H9 (cell line): ENCODE data around the gene ERC1. TPM values are rescaled to one million over a fixed set of nuclear protein-coding genes. Genes with fewer than 3 reads are reported as not detected.
A peak's percentile ranks its signal among the peaks of the same experiment; 100 is the strongest.

ENCODE experiments used
- DNase-seq: peaks from one replicate; pipeline ENCODE4 v3.0.0-alpha.2; 2017
- H2AFZ ChIP-seq: one replicate; pipeline ENCODE4 v1.6.1; 2013; ENCODE audit warnings: mild to moderate bottlenecking, low read length, control low read depth, moderate library complexity
- H2AK5ac ChIP-seq: 2 replicates; pipeline ENCODE4 v1.6.1; 2013; ENCODE audit warnings: low read length, control low read depth, mixed read lengths; ENCODE audit not compliant: insufficient read length
- H2BK120ac ChIP-seq: one replicate; pipeline ENCODE4 v1.6.1; 2013; ENCODE audit warnings: low read depth, mild to moderate bottlenecking, low read length, control low read depth, inconsistent platforms; ENCODE audit not compliant: poor library complexity, severe bottlenecking
- H2BK12ac ChIP-seq: 2 replicates; pipeline ENCODE4 v1.6.1; 2013; ENCODE audit warnings: low read length, control low read depth, mixed read lengths, low read depth; ENCODE audit not compliant: insufficient read length
- H2BK15ac ChIP-seq: 2 replicates; pipeline ENCODE4 v1.6.1; 2013; ENCODE audit warnings: low read depth, low read length, control low read depth
- H2BK20ac ChIP-seq: one replicate; pipeline ENCODE4 v1.6.1; 2013; ENCODE audit warnings: low read depth, mild to moderate bottlenecking, low read length, control low read depth, inconsistent platforms; ENCODE audit not compliant: poor library complexity, severe bottlenecking
- H2BK5ac ChIP-seq: 2 replicates; pipeline ENCODE4 v1.6.1; 2013; ENCODE audit warnings: low read length, control low read depth, mixed read lengths; ENCODE audit not compliant: insufficient read length
- H3K14ac ChIP-seq: 2 replicates; pipeline ENCODE4 v1.6.1; 2013; ENCODE audit warnings: low read length, control low read depth; ENCODE audit not compliant: insufficient read depth
- H3K18ac ChIP-seq: 2 replicates; pipeline ENCODE4 v1.6.1; 2013; ENCODE audit warnings: low read depth, mild to moderate bottlenecking, mixed read lengths, low read length, control low read depth; ENCODE audit not compliant: insufficient read length
- H3K23ac ChIP-seq: 2 replicates; pipeline ENCODE4 v1.6.1; 2013; ENCODE audit warnings: low read length, control low read depth, mixed read lengths, low read depth; ENCODE audit not compliant: insufficient read length
- H3K23me2 ChIP-seq: 2 replicates; pipeline ENCODE4 v1.6.1; 2013; ENCODE audit warnings: low read depth, mild to moderate bottlenecking, mixed read lengths, low read length, control low read depth; ENCODE audit not compliant: insufficient read length, poor library complexity, severe bottlenecking
- H3K27ac ChIP-seq: 2 replicates; pipeline ENCODE4 v1.5.1; 2013; ENCODE audit warnings: low read length, control low read depth, mixed read lengths, low read depth; ENCODE audit not compliant: insufficient read length
- H3K27me3 ChIP-seq: 2 replicates; pipeline ENCODE4 v1.6.1; 2013; ENCODE audit warnings: low read length, control low read depth, inconsistent platforms; ENCODE audit not compliant: insufficient read depth
- H3K4ac ChIP-seq: 2 replicates; pipeline ENCODE4 v1.6.1; 2013; ENCODE audit warnings: low read depth, mild to moderate bottlenecking, control low read depth, inconsistent platforms, low read length, moderate library complexity
- H3K4me1 ChIP-seq: 2 replicates; pipeline ENCODE4 v1.6.1; 2013; ENCODE audit warnings: low read length, control low read depth, inconsistent platforms; ENCODE audit not compliant: insufficient read depth
- H3K4me2 ChIP-seq: 2 replicates; pipeline ENCODE4 v1.6.1; 2013; ENCODE audit warnings: low read length, control low read depth, mixed read lengths; ENCODE audit not compliant: insufficient read length, insufficient read depth
- H3K56ac ChIP-seq: 2 replicates; pipeline ENCODE4 v1.6.1; 2013; ENCODE audit warnings: low read depth, mild to moderate bottlenecking, mixed read lengths, low read length, control low read depth; ENCODE audit not compliant: insufficient read length
- H3K79me1 ChIP-seq: 2 replicates; pipeline ENCODE4 v1.6.1; 2013; ENCODE audit warnings: low read depth, mild to moderate bottlenecking, moderate library complexity, low read length, control low read depth, inconsistent platforms; ENCODE audit not compliant: insufficient read depth, poor library complexity, severe bottlenecking
- H3K79me2 ChIP-seq: 2 replicates; pipeline ENCODE4 v1.6.1; 2013; ENCODE audit warnings: low read length, control low read depth, inconsistent platforms; ENCODE audit not compliant: insufficient read depth
- H3K9ac ChIP-seq: 2 replicates; pipeline ENCODE4 v1.6.1; 2013; ENCODE audit warnings: low read length, control low read depth, mixed read lengths; ENCODE audit not compliant: insufficient read length; ENCODE audit errors: extremely low read depth
- H3K9me3 ChIP-seq: one replicate; pipeline ENCODE4 v1.6.1; 2013; ENCODE audit warnings: low read depth, low read length, inconsistent platforms; ENCODE audit not compliant: control insufficient read depth
- H3T11ph ChIP-seq: one replicate; pipeline ENCODE4 v1.6.1; 2013; ENCODE audit warnings: mild to moderate bottlenecking, low read length, control low read depth, inconsistent platforms
- H4K20me1 ChIP-seq: one replicate; pipeline ENCODE4 v1.6.1; 2013; ENCODE audit not compliant: control insufficient read depth, insufficient read length, insufficient read depth
- H4K5ac ChIP-seq: 2 replicates; pipeline ENCODE4 v1.6.1; 2013; ENCODE audit warnings: low read depth, mild to moderate bottlenecking, mixed read lengths, low read length, control low read depth; ENCODE audit not compliant: insufficient read length
- H4K8ac ChIP-seq: replicated peaks from 2 replicates; pipeline ENCODE4 v1.6.1; 2013; ENCODE audit warnings: low read length, control low read depth, mixed read lengths, low read depth; ENCODE audit not compliant: insufficient read length
- H4K91ac ChIP-seq: 2 replicates; pipeline ENCODE4 v1.6.1; 2013; ENCODE audit warnings: low read depth, mild to moderate bottlenecking, moderate library complexity, mixed read lengths, low read length, control low read depth; ENCODE audit not compliant: insufficient read length
- H3K27ac Mint-ChIP-seq, 3 experiments: 2 replicates in 2 of 3; 3 replicates in 1 of 3; pipeline ENCODE4 v1.8.0; 2020 to 2021; ENCODE audit warnings: mixed read lengths in 3 of 3, mild to moderate bottlenecking in 1 of 3, moderate library complexity in 1 of 3
- H3K27me3 Mint-ChIP-seq: 2 replicates; pipeline ENCODE4 v1.8.0; 2021; ENCODE audit warnings: low read depth, mild to moderate bottlenecking, moderate library complexity, mixed read lengths
- H3K36me3 Mint-ChIP-seq, 3 experiments: 2 replicates in 2 of 3; 3 replicates in 1 of 3; pipeline ENCODE4 v1.8.0; 2020 to 2021; ENCODE audit warnings: low read depth in 3 of 3, mixed read lengths in 3 of 3; ENCODE audit not compliant: insufficient read depth in 1 of 3
- H3K4me1 Mint-ChIP-seq, 2 experiments: 2 replicates each; pipeline ENCODE4 v1.8.0; 2020; ENCODE audit warnings: mixed read lengths in 2 of 2
- H3K4me3 Mint-ChIP-seq, 2 experiments: 2 replicates in 1 of 2; 3 replicates in 1 of 2; pipeline ENCODE4 v1.8.0; 2020 to 2021; ENCODE audit warnings: mild to moderate bottlenecking in 2 of 2, mixed read lengths in 2 of 2, moderate library complexity in 1 of 2
- H3K9me3 Mint-ChIP-seq, 2 experiments: 2 replicates in 1 of 2; 3 replicates in 1 of 2; pipeline ENCODE4 v1.8.0; 2020; ENCODE audit warnings: mild to moderate bottlenecking in 2 of 2, mixed read lengths in 2 of 2, moderate library complexity in 1 of 2
- CTCF ChIP-seq: fragments of 200-600 bp; sonication (generic); conservative IDR thresholded peaks from 3 replicates; pipeline ENCODE4 v1.8.0; 2021; ENCODE audit warnings: antibody characterized with exemption, mild to moderate bottlenecking
- WGBS: extraction: QIAGEN DNeasy Blood & Tissue Kit; methylation state at CpG from one replicate; pipeline ENCODE4 v1.1.7; 2013; ENCODE audit warnings: missing lambda C conversion rate, low lambda C conversion rate, mixed read lengths; ENCODE audit not compliant: insufficient read length; ENCODE audit errors: extremely low coverage; 5-methylcytosine and 5-hydroxymethylcytosine counted together
- total RNA-seq: library from RNA; stranded (reverse); gene quantifications from 2 replicates; pipeline ENCODE4 v1.2.1, GENCODE V29; 2021

ERC1 gene
- total RNA-seq, 1 experiment from 2014 or later: 51.2 TPM

- H3K27ac Mint-ChIP-seq: no peak overlapping the region; a peak in 1 of 7 replicates
- H3K4me1 Mint-ChIP-seq: peaks cover 0 to 7% of the 10 kb centered on the region in 2 experiments; a peak in 2 of 4 replicates
- DNase-seq: peak; percentile 33
- H3K4me2 ChIP-seq: no peak overlapping the region
- no peak overlapping the region for H2BK12ac ChIP-seq
- H3K27ac ChIP-seq: no peak overlapping the region
- H3K4me1 ChIP-seq: no peaks in the 10 kb centered on the region
- no peaks in the 10 kb centered on the region for H3K9me3 ChIP-seq
- no peak overlapping the region for H2BK15ac ChIP-seq
- H3K9me3 Mint-ChIP-seq: peaks cover 2 to 4% of the 10 kb centered on the region in 2 experiments; a peak in 3 of 5 replicates
- H3K27me3 ChIP-seq: no peaks in the 10 kb centered on the region
- no peaks in the 10 kb centered on the region for H3K79me1 ChIP-seq
- H2BK5ac ChIP-seq: no peak overlapping the region
- no peak overlapping the region for H3K56ac ChIP-seq
- H3K9ac ChIP-seq: no peak overlapping the region
- no peaks in the 10 kb centered on the region; the same call in none of the 2 replicates for H3K27me3 Mint-ChIP-seq
- H3K79me2 ChIP-seq: no peaks in the 10 kb centered on the region
- H2AK5ac ChIP-seq: no peak overlapping the region
- H3K23ac ChIP-seq: no peak overlapping the region
- peaks cover 8 to 15% (median 11%) of the 10 kb centered on the region in 3 experiments; a peak in 5 of 7 replicates for H3K36me3 Mint-ChIP-seq
- no CpG with 5 or more reads among the region's 23 CpGs for WGBS
- no peak overlapping the region for H2AFZ ChIP-seq
- no peak overlapping the region for H4K8ac ChIP-seq
- H4K91ac ChIP-seq: no peak overlapping the region
- no peak overlapping the region for H4K5ac ChIP-seq
- H3K4me3 Mint-ChIP-seq: no peak overlapping the region
- no peaks in the 10 kb centered on the region for H3K23me2 ChIP-seq
- H4K20me1 ChIP-seq: no peaks in the 10 kb centered on the region
- H3K18ac ChIP-seq: no peak overlapping the region
- H3T11ph ChIP-seq: no peak overlapping the region
- TF ChIP-seq CTCF: no peak
- H2BK20ac ChIP-seq: no peak overlapping the region
- H3K14ac ChIP-seq: no peak overlapping the region
- no peak overlapping the region for H3K4ac ChIP-seq
- H2BK120ac ChIP-seq: no peak overlapping the region
These were observed 505.3 kb downstream of the ERC1 start for GRCh38 chr12:1496162-1496900.
